Mesothelial cell of epicardium (in vitro differentiated cells): ENCODE results near the gene ITPKC. TPM values are rescaled to one million over a fixed set of nuclear protein-coding genes. Genes with fewer than 3 reads are reported as not detected.

Experiments used
- DNase-seq, 2 experiments: peaks; one replicate each; pipeline ENCODE4 v3.0.0; 2021; ENCODE audit warnings: low spot score in 2 of 2; ENCODE audit not compliant: unreplicated experiment in 2 of 2
- H3K27ac Mint-ChIP-seq: 2 replicates; pipeline ENCODE4 v1.8.0; 2021; ENCODE audit warnings: mixed read lengths
- H3K27me3 Mint-ChIP-seq: 2 replicates; pipeline ENCODE4 v1.8.0; 2021; ENCODE audit warnings: low read depth, mixed read lengths
- H3K36me3 Mint-ChIP-seq: 2 replicates; pipeline ENCODE4 v1.8.0; 2021; ENCODE audit warnings: mixed read lengths
- H3K4me1 Mint-ChIP-seq: 2 replicates; pipeline ENCODE4 v1.8.0; 2021; ENCODE audit warnings: mixed read lengths
- H3K4me3 Mint-ChIP-seq: 2 replicates; pipeline ENCODE4 v1.8.0; 2021; ENCODE audit warnings: mild to moderate bottlenecking, moderate library complexity, mixed read lengths
- H3K9me3 Mint-ChIP-seq: 2 replicates; pipeline ENCODE4 v1.8.0; 2021; ENCODE audit warnings: mixed read lengths
- total RNA-seq: library from RNA; stranded (reverse); gene quantifications from 3 replicates; pipeline ENCODE4 v1.2.1, GENCODE V29; 2021
- TF ChIP-seq, protein P1 (sequence below): fragments of 200-600 bp; sonication (generic); IDR thresholded peaks from one replicate; pipeline ENCODE4 v1.5.0; 2021; ENCODE audit warnings: antibody characterized with exemption; ENCODE audit not compliant: unreplicated experiment

The ITPKC gene
- total RNA-seq, 1 donor from 2014 or later = 28.3 TPM

DNA sequence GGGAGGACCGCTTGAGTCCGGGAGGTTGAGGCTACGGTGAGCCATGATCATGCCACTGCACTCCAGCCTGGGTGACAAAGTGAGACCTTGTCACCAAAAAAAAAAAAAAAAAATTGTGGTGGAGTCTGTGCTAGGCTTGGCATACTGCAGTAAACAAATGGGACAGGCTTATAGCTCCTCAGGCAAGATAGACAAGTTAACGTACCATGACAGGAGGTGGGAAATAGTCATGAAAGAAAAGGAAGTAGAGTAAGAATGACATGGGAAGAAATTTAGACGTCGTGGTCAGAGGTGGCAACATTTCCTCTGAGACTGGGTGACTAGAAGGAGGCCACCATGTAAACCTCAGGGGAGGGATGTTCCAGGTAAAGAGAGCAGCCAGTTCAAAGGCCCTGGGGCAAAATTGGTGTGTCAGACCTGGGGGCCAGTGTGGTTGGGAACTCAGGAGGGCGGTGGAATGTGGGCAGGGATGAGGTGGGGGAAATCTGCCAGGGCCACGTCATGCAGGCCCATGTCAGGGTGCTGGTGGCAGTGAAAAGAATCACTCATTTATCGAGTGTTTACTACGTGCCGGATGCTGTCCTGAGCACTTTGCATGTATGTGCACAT lies 39.7 kb downstream of the ITPKC start:
- Mint-ChIP-seq H3K9me3 (no peaks in the 10 kb centered on the region), H3K4me1 (peaks cover 26% of the 10 kb centered on the region), H3K27ac (no peak overlapping the region), H3K36me3 (peaks cover 38% of the 10 kb centered on the region), H3K4me3 (no peak overlapping the region), H3K27me3 (no peaks in the 10 kb centered on the region)
- no peak for DNase-seq
- TF ChIP-seq, protein P1, sequence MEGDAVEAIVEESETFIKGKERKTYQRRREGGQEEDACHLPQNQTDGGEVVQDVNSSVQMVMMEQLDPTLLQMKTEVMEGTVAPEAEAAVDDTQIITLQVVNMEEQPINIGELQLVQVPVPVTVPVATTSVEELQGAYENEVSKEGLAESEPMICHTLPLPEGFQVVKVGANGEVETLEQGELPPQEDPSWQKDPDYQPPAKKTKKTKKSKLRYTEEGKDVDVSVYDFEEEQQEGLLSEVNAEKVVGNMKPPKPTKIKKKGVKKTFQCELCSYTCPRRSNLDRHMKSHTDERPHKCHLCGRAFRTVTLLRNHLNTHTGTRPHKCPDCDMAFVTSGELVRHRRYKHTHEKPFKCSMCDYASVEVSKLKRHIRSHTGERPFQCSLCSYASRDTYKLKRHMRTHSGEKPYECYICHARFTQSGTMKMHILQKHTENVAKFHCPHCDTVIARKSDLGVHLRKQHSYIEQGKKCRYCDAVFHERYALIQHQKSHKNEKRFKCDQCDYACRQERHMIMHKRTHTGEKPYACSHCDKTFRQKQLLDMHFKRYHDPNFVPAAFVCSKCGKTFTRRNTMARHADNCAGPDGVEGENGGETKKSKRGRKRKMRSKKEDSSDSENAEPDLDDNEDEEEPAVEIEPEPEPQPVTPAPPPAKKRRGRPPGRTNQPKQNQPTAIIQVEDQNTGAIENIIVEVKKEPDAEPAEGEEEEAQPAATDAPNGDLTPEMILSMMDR = no peak

DNA sequence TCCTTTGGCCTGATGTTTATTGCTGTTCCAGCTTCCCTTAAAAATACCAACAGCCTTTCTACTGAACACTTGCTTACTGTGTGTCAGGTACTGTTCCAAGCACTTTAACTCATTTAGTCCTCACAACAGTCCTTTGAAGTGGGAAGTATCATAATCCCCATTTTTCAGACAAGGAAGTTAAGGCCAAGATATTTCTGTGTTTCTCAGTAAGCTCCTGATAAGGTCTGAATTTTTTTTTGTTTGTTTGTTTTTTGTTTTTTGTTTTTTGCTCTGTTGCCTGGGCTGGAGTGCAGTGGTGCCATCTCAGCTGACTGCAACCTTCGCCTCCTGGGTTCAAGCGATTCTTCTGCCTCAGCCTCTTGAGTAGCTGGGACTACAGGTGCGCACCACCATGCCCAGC lies 41.6 kb downstream of the ITPKC start:
- no peak overlapping the region for H3K4me3 Mint-ChIP-seq
- no peaks in the 10 kb centered on the region for H3K27me3 Mint-ChIP-seq
- H3K36me3 Mint-ChIP-seq = peaks cover 51% of the 10 kb centered on the region
- no peak overlapping the region for H3K27ac Mint-ChIP-seq
- no peaks in the 10 kb centered on the region for H3K9me3 Mint-ChIP-seq
- TF ChIP-seq, protein P1 = no peak
- peaks cover 12% of the 10 kb centered on the region for H3K4me1 Mint-ChIP-seq
- no peak for DNase-seq

DNA sequence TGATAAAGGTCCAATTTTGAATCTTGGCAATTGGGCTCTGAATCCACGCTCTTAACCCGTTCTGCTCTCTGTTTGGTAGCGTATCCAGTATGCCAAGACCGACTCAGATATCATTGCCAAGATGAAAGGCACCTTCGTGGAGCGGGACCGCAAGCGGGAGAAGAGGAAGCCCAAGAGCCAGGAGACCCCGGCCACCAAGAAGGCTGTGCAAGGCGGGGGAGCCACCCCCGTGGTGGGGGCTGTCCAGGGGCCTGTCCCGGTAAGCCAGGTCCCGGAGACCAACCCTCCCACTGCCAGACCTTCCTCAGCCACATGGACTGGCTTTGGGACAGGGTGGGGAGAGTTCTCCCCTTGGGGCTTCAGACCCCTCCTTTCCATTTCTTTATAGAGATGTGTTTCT lies 42.4 kb downstream of the ITPKC start:
- no peak overlapping the region for H3K4me3 Mint-ChIP-seq
- no peak overlapping the region for H3K27ac Mint-ChIP-seq
- no peaks in the 10 kb centered on the region for H3K27me3 Mint-ChIP-seq
- TF ChIP-seq, protein P1 = no peak
- no peak for DNase-seq
- peaks cover 57% of the 10 kb centered on the region for H3K36me3 Mint-ChIP-seq
- H3K4me1 Mint-ChIP-seq = peaks cover 9% of the 10 kb centered on the region
- no peaks in the 10 kb centered on the region for H3K9me3 Mint-ChIP-seq

DNA sequence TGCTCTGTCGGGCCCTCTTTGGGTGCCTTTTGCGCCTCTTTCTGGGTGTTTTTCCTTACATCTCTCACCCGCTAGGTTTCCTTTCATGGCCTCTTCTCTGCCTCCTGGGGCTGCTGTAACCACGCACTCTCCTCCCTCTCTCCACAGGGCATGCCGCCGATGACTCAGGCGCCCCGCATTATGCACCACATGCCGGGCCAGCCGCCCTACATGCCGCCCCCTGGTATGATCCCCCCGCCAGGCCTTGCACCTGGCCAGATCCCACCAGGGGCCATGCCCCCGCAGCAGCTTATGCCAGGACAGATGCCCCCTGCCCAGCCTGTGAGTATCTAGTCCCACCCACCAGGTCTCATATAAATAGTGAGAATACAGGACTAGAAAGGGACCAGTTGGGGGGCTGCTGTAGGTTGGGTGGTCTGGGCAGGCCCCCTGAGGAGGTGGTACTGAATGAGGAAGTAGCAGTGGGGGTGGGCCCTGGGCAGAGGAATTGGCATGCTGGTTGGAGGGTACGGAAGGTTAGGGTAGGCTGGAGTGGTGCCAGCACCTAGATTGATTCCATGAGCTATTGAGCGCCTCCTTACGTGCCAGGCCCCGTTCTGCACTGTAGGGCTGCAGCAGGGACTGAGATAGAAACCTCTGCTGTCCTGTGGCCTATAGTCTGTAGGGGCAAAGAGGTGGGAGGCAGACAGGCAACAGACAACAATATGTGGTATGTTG lies 46.0 kb downstream of the ITPKC start:
- Mint-ChIP-seq H3K27ac (no peak overlapping the region), H3K4me1 (no peaks in the 10 kb centered on the region), H3K4me3 (no peak overlapping the region), H3K9me3 (no peaks in the 10 kb centered on the region), H3K36me3 (peaks cover 58% of the 10 kb centered on the region), H3K27me3 (no peaks in the 10 kb centered on the region)
- no peak for DNase-seq
- TF ChIP-seq, protein P1 = no peak

DNA sequence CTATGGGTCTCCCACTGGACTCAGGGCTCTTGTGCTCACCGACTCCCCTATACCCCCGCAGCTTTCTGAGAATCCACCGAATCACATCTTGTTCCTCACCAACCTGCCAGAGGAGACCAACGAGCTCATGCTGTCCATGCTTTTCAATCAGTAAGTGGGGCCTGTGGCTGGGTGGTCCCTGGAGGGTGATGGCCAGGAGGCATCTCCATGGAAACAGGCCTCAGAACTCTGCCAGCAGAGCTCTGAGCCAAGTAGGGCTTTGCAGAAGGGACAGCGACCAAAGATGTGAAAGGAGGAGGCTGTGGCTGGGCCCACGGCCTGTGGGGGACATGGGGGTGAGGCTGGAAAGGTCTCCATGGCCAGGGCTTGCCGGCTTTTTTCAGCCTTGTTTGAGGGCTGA lies 46.6 kb downstream of the ITPKC start:
- no peak for DNase-seq
- TF ChIP-seq, protein P1 = no peak
- Mint-ChIP-seq H3K4me3 (no peak overlapping the region), H3K27ac (no peak overlapping the region), H3K36me3 (peaks cover 54% of the 10 kb centered on the region), H3K9me3 (no peaks in the 10 kb centered on the region), H3K27me3 (no peaks in the 10 kb centered on the region), H3K4me1 (no peaks in the 10 kb centered on the region)
